ENCODE data around the gene TBX5.

DNA sequence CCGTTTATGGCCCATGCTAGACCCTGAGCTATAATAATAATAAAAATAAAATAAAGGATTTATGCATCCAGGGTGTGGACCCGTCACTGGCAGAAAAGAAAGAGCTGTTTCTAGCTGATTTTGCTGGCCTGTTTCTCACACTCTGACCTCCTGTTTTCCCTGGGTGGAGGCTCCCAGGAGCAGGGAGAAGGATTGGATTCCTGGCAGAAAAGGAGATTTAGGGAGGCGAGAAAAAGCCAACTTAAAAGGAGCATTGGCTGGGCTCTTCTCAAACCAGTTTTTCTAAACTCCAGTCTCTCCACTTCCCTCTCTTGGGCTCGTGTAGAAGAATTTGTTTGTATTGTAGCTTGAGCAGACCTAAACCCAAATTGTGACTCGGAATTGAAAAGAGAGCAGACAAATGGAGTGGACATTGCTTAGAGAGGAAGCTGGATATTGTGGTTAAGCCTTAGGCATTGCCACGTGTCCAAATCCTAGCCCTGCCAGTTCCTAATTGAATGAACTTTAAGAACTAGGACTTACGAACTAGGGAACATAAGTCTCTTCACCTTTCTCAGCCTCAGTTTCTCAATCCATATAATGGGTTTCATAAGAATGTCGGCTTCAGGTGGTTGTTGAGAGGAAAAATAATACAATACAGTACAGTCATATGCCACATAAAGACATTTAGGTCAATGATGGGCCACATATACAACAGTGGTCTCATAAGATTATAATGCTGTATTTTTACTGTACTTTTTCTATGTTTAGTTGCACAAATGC is 14.4 kb upstream of the TBX5 start:
- TF ChIP-seq, protein P1, sequence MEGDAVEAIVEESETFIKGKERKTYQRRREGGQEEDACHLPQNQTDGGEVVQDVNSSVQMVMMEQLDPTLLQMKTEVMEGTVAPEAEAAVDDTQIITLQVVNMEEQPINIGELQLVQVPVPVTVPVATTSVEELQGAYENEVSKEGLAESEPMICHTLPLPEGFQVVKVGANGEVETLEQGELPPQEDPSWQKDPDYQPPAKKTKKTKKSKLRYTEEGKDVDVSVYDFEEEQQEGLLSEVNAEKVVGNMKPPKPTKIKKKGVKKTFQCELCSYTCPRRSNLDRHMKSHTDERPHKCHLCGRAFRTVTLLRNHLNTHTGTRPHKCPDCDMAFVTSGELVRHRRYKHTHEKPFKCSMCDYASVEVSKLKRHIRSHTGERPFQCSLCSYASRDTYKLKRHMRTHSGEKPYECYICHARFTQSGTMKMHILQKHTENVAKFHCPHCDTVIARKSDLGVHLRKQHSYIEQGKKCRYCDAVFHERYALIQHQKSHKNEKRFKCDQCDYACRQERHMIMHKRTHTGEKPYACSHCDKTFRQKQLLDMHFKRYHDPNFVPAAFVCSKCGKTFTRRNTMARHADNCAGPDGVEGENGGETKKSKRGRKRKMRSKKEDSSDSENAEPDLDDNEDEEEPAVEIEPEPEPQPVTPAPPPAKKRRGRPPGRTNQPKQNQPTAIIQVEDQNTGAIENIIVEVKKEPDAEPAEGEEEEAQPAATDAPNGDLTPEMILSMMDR (IDR thresholded peaks at IDR 0.05) = no peak
- no peak for TF ChIP-seq EP300 (IDR thresholded peaks at IDR 0.05)
- no peak for TF ChIP-seq POLR2A (IDR thresholded peaks at IDR 0.05)
- no peak for TF ChIP-seq POLR2AphosphoS5 (IDR thresholded peaks at IDR 0.05)
